ENCODE results near the gene CYP4Z1.
"Not testable (repeated sequence)": the region's sequence is repeated elsewhere in the genome, so short reads cannot be mapped to it uniquely, and the experiment has no call there.

- TF ChIP-seq NR2C2 (CRISPR knock-in tag; IDR thresholded peaks at IDR 0.05; ENCODE audit: borderline replicate concordance); MEIS2 (CRISPR knock-in tag; IDR thresholded peaks at IDR 0.05); RFX5 (IDR thresholded peaks at IDR 0.05; ENCODE audit: low read depth, low read length); MEIS1 (CRISPR knock-in tag; IDR thresholded peaks at IDR 0.05; ENCODE audit: borderline replicate concordance); BCLAF1 (IDR thresholded peaks at IDR 0.05); ZSCAN29 (CRISPR knock-in tag; conservative IDR thresholded peaks at IDR 0.05); CTCF (CRISPR knock-in tag; IDR thresholded peaks at IDR 0.05); ZNF512 (CRISPR knock-in tag; IDR thresholded peaks at IDR 0.05); PRDM15 (CRISPR knock-in tag; IDR thresholded peaks at IDR 0.05): not testable (repeated sequence)
Observed at GRCh38 chr1:47156457-47156856, 89.4 kb downstream of the CYP4Z1 start.

All from HepG2 (cell line).